Adipose tissue (tissue), 3 donors: ENCODE results near the gene GTF2H2C_2.
"Not testable (repeated sequence)": the region's sequence is repeated elsewhere in the genome, so short reads cannot be mapped to it uniquely, and the experiment has no call there.

Source experiments
- H3K27ac ChIP-seq: one replicate; pipeline ENCODE4 v1.5.1; 2013; ENCODE audit warnings: low read depth, low read length
- WGBS, 3 donors: extraction: QIAGEN DNeasy Blood & Tissue Kit; methylation state at CpG; one replicate each; pipeline ENCODE4 v1.1.7; 2013; 5-methylcytosine and 5-hydroxymethylcytosine counted together
- donor health status: healthy with polysubstance abuse.
- donor health status: Bipolar disorder and iron deficiency.
- donor health status: healthy.

The GTF2H2C_2 gene

DNA sequence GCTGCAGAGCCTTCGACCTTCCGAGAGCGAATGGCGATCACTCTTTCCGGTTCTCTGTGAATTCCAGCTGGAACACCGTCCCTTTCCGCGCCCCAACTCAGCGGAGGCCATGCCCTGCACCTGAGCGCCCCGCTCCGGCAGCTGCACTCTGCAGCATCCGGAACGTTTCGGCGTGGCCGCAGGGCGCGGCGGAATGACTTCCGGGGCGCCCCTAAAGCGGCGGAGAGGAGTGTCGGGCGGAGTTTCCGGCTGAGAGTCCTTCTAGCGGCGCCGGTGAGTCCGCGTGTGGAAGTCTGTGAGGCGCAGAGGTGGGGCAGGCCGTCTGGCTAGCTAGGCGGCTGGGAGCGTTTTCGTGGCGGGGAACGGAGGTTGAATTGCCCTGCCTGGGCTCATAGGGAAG, at the start of gene GTF2H2C_2:
Gene GTF2H2C_2, plus strand, starts transcription at position 252 of the 400 bp plus-strand sequence.
- no CpG with 5 or more reads among the region's 39 CpGs for WGBS, 3 donors
- not testable (repeated sequence) for H3K27ac ChIP-seq

DNA sequence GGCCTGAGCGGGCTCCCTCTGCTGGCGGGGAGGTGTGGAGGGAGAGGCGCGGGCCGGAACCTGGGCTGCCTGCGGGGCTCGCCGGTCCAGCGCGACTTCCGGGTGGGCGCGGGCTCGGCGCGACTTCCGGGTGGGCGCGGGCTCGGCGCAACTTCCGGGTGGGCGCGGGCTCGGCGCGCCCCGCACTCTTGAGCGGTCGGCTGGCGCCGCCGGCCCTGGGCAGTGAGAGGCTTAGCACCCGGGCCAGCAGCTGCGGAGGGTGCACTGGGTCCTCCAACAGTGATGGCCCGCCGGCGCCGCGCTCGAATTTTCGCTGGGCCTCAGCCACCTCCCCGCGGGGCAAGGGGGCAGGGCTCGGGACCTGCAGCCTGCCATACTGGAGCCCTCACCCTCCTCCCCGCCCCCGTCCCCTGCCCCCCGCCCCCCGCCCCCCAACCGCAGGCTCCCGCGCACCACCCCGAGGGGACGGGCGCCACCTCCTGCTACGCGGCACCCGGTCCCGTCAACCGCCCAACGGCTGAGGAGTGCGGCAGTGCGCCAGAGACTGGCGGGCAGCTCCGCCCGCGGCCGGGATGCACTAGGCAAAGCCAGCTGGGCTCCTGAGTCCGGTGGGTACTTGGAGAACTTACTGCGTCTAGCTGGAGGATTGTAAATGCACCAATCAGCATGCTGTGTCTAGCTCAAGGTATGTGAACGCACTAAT, 14.0 kb upstream of the GTF2H2C_2 start:
- H3K27ac ChIP-seq = not testable (repeated sequence)
- 0% methylated on average over 2 to 24 of the region's 71 CpGs for WGBS, 3 donors

DNA sequence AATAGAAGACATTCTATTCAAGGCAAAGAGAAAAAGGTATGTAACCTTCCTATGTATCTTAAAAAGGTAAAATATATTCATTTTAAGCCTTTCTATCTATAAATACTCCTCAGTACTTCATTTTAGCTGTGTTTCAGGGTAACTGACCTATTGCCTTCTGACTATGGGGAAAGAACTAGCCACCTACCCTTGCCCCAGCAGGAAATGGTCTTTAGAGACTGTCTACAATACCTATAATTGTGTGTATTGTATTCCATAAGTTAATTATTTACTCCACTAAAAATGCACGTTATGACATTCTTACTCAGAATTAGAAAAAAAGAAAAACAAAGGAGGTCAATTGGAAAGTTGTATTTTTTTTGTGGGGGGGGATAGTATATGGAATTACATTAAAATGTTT, 6.2 kb downstream of the GTF2H2C_2 start:
- WGBS, 3 donors = no CpG with 5 or more reads among the region's 1 CpG
- H3K27ac ChIP-seq = not testable (repeated sequence)

DNA sequence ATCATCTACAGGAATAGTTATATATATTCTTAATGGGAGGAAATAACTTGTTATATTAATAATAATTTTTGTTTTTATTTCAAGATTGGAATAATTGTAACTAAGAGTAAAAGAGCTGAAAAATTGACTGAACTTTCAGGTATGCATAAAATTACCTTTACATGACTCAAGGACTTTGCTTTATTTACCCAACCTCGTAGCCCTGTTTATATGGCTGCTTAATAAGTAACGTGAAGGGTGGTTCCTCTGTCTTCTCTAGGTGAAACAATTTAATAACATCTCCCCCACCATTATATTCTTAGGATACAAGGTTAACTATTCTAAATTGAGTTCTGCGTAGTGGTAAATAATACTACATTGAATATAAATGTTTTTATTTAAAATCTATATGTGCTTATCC, 8.0 kb downstream of the GTF2H2C_2 start:
- not testable (repeated sequence) for H3K27ac ChIP-seq
- WGBS, 3 donors = no CpG with 5 or more reads among the region's 3 CpGs

DNA sequence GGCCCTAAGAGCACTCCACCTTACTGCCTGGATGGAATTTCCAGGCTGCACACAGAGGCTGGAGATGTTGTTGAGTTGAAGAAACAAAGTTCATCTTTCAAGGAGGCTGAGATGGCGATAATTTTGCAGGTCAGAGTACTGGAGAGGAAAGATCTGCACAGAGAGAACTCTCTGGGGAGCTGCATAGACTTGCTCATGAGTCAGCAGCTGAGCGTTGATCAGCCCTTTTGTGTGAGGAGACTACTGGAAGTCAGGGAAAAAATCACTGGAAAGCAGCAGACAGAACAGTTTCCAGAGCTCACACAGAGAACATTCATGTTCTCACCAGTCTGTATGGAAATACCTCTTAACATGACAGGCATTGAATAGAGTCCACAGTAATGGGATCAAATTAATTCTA, 23.4 kb downstream of the GTF2H2C_2 start:
- H3K27ac ChIP-seq = not testable (repeated sequence)
- WGBS, 3 donors = no CpG with 5 or more reads among the region's 2 CpGs

DNA sequence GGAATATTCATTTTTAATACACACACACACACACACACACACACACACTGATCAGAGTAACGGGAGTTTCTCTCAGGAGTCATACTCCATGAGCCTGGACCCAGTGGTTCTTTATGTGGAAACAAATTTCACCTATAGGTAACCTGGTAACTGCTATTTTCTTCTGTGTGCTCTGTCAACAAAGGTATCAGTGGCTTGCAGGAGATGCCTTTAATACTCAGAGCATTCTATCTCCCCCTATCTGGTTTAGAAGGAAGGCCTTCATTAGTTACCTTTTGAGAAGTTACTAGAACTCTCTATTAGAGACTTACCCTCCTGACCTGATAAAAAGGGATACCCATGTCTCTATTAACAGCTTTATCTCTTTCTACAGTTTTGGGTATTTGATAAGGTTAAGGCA, 34.4 kb downstream of the GTF2H2C_2 start:
- not testable (repeated sequence) for H3K27ac ChIP-seq
- WGBS, 3 donors = no CpG with 5 or more reads among the region's 1 CpG

DNA sequence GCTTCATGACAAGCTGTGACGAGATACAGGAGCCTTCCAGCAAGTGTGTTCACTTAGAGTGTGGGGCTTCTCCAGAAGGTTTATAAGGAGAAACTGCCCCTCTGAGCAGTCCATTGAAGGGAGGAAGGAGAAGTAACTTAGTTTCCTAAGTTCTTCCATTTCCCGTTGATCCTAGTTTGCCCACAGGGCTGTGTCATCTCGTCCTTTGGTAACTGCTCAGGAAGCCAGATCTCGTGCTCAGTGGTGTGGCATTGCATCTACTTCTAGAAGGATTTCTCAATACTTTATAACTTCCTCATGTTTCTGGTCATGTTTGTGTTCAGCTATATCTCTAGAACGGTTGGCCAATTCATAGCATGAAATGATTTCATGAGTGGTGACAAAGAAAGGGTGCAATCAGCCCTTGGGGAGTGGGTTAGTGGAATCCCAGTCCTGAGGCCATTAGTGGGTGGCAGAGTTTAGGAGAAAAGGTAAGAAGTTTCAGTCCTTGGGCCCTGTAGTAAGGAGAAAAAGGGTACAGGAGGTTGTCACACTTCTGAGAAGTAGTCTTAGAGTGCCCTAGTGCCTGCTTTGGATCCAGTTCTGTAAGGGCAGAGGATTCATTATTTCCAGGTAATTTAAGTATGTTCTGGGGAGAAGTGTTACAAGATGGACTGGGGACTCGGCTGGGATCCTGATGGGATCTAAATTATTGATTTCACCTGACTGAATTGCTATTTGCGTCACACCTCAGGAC, 36.2 kb downstream of the GTF2H2C_2 start:
- H3K27ac ChIP-seq = not testable (repeated sequence)
- no CpG with 5 or more reads among the region's 7 CpGs for WGBS, 3 donors

DNA sequence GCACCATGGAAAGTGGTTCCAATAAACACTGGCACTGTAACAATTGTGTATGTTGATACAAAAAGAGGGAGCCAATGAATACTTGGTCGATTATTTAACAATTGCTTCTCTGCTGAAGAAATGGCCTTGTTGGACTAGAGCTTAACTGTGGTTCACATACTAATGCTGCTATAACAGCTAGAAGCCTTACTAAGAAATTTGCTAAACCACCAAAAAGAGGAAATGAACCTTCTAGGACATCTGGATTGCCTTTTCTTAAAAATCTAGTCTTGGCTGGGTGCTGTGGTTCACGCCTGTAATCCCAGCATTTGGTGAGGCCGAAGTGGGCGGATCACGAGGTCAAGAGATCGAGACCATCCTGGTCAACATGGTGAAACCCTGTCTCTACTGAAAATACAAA, 41.9 kb downstream of the GTF2H2C_2 start:
- not testable (repeated sequence) for H3K27ac ChIP-seq
- WGBS, 3 donors = no CpG with 5 or more reads among the region's 6 CpGs

DNA sequence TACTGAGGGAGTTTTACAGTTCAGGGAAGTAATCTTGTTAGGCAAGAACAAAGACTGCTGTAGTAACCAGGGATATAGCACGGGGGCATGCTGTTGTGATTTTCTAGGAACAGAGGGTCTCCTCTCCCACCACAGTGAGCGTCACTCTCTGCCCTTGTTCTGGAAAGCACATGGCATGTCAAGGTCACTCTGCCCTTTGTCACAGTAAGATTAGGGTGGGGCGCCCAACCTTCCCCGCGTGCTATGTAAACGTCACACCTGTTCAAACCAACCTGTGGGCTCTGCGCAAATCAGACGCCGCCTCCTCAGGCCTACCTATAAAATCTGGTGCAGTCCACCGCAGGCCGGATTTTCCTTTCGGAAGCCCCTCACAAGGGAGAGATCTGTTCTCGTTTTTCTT, 44.0 kb downstream of the GTF2H2C_2 start:
- not testable (repeated sequence) for H3K27ac ChIP-seq
- WGBS, 3 donors = 28 to 92% (median 80%) methylated on average over 4 to 7 of the region's 13 CpGs

DNA sequence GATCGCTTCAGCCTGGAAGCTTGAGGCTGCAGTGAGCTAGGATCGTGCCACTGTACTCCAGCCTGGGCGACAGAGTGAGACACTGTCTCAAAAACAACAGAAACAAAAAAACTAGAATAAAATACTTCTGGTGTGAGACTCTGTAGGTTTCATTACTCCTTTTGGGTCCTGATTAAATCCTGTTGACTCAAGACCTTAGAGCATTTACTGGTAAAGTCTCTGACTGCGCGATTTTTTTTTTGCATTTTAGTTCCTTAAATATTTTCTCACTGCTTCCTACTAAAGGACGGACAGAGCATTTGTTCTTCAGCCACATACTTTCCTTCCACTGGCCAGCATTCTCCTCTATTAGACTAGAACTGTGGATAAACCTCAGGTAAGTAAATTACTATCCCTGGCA, 46.8 kb downstream of the GTF2H2C_2 start:
- whole genome bisulfite sequencing, 3 donors = no CpG with 5 or more reads among the region's 6 CpGs
- not testable (repeated sequence) for H3K27ac ChIP-seq

DNA sequence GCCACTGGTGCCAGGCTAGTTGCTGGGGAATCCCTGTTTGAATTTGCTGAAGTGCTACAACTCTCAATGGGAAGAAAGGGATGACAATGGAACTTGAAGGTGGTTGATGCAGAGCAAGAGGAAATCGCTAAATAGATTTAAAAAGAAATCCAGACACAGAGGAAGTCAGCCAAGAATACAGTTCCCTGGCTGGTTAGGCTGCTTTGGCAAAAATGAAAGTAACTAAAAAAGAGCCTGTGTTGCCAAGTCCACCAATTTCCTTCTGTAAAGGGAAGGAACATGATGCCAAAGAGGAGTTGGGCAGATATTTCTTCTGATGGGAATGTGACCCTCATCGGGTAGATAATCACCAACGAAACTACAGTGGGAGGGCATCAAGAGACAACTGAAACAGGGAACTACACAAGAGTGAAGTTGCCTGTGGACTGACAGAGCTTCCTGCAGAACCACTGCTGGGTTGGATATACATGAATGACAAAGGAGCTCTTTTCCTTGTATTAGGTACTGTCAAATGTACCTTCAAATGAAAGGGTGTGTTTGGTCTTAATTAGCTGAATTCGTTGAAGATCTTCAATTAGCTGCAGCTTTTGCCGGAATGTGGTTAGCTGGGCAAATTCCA, 49.0 kb downstream of the GTF2H2C_2 start:
- no CpG with 5 or more reads among the region's 5 CpGs for WGBS, 3 donors
- H3K27ac ChIP-seq = not testable (repeated sequence)

DNA sequence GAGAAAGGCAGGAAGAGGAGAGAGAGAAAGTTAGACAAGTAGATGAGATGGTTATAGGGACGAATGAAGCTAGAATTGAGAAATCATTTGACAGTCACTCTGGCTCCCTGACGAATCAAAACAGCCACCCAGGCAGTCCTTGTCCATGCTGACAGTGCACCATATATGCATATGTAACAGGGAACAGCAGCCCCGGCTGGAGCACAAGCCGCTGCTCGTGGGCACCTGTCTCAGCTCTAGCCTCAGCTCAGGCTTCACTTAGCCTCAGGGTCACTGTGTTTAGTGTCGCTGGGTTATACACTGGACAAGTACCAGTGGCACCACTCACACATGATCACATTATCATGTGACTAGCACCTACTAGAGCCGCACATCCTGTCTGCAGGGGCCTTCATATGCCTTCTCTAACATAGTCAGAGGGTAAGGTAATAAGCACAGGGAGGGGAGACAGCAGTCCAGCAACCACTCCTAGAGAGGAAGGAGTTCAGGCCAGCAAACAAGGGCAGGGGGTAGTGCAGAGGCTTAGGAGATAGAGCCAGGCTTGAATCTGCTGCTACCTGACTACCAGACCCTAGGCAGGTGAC, 54.9 kb downstream of the GTF2H2C_2 start:
- not testable (repeated sequence) for H3K27ac ChIP-seq
- no CpG with 5 or more reads among the region's 7 CpGs for WGBS, 3 donors
